Natural killer cell treated with Interleukin-12 subunit alpha and Interleukin-12 subunit beta and Interleukin-15 and Interleukin-18, amount 100 ng/mL, for 72 hours (primary cell): ENCODE measurements around the gene AFF2. TPM values are rescaled to one million over a fixed set of nuclear protein-coding genes. Genes with fewer than 3 reads are reported as not detected.

Experiments
- ATAC-seq, 2 donors: fragments of 150-1000 bp; cut with Tn5 transposase in 1 of 2; sonication (Bioruptor Pico), chemical (Tn5 transposase) in 1 of 2; 2 replicates each; pipeline ENCODE4 v1.10.0; 2021
- DNase-seq: peaks from one replicate; pipeline ENCODE4 v3.0.0; 2022; ENCODE audit warnings: low spot score
- H3K27ac Mint-ChIP-seq, 2 donors: 1 replicate in 1 of 2; 2 replicates in 1 of 2; pipeline ENCODE4 v1.8.0; 2022; ENCODE audit warnings: mixed read lengths in 2 of 2, mild to moderate bottlenecking in 1 of 2, moderate library complexity in 1 of 2
- H3K27me3 Mint-ChIP-seq, 2 donors: 1 replicate in 1 of 2; 2 replicates in 1 of 2; pipeline ENCODE4 v1.8.0; 2022; ENCODE audit warnings: mixed read lengths in 2 of 2
- H3K36me3 Mint-ChIP-seq: one replicate; pipeline ENCODE4 v1.8.0; 2022; ENCODE audit warnings: mixed read lengths
- H3K4me1 Mint-ChIP-seq, 2 donors: 1 replicate in 1 of 2; 2 replicates in 1 of 2; pipeline ENCODE4 v1.8.0; 2022; ENCODE audit warnings: low read depth in 2 of 2, mixed read lengths in 2 of 2, mild to moderate bottlenecking in 1 of 2
- H3K4me3 Mint-ChIP-seq: one replicate; pipeline ENCODE4 v1.8.0; 2022; ENCODE audit warnings: mixed read lengths
- H3K9me3 Mint-ChIP-seq: 2 replicates; pipeline ENCODE4 v1.8.0; 2022; ENCODE audit warnings: mixed read lengths
- total RNA-seq, 2 donors: library from RNA; stranded (reverse); gene quantifications; one replicate each; pipeline ENCODE4 v1.2.3, GENCODE V29; 2022

AFF2 gene
- total RNA-seq, result 1 to 10 TPM; 1.5 to 5.1 TPM

GRCh38 chrX:148500423-148501385 is at the start of gene AFF2:
Gene AFF2, plus strand, starts transcription at chrX:148500617. Its CDS starts 481 bp downstream, at chrX:148501098.
- Mint-ChIP-seq H3K27ac (no peak within 1 kb of the TSS), H3K36me3 (no peaks in the 10 kb centered on the region), H3K4me1 (peaks cover 0 to 4% of the 10 kb centered on the region in 2 donors), H3K27me3 (peaks cover 0 to 13% of the 10 kb centered on the region in 2 donors), H3K9me3 (no peaks in the 10 kb centered on the region), H3K4me3 (peak within 1 kb of the TSS; percentile 63)
- no peak for DNase-seq
- ATAC-seq, result peak; percentile 70 to 80

- Mint-ChIP-seq H3K36me3 (no peaks in the 10 kb centered on the region), H3K4me3 (no peak overlapping the region), H3K27me3 (peaks cover 0 to 8% of the 10 kb centered on the region in 2 donors), H3K4me1 (no peaks in the 10 kb centered on the region), H3K27ac (no peak overlapping the region), H3K9me3 (no peaks in the 10 kb centered on the region)
- ATAC-seq (no peak), DNase-seq (no peak)
Measured at GRCh38 chrX:148457279-148457678, 43.1 kb upstream of the AFF2 start.

- no peak overlapping the region for H3K27ac Mint-ChIP-seq
- DNase-seq, result no peak
- no peaks in the 10 kb centered on the region for H3K4me1 Mint-ChIP-seq
- H3K27me3 Mint-ChIP-seq, result peaks cover 3 to 8% of the 10 kb centered on the region in 2 donors
- no peaks in the 10 kb centered on the region for H3K9me3 Mint-ChIP-seq
- ATAC-seq, result no peak
- H3K36me3 Mint-ChIP-seq, result no peaks in the 10 kb centered on the region
- H3K4me3 Mint-ChIP-seq, result no peak overlapping the region
Measured at GRCh38 chrX:148459343-148459742, 41.1 kb upstream of the AFF2 start.

GRCh38 chrX:148466292-148466691 is 34.1 kb upstream of the AFF2 start:
- Mint-ChIP-seq H3K27ac (no peak overlapping the region), H3K4me3 (no peak overlapping the region), H3K9me3 (no peaks in the 10 kb centered on the region), H3K4me1 (no peaks in the 10 kb centered on the region), H3K27me3 (peaks cover 10 to 11% of the 10 kb centered on the region in 2 donors), H3K36me3 (no peaks in the 10 kb centered on the region)
- ATAC-seq (peak; percentile 52 to 67), DNase-seq (no peak)

GRCh38 chrX:148470324-148470723 is 30.1 kb upstream of the AFF2 start:
- no peak overlapping the region for H3K27ac Mint-ChIP-seq
- no peaks in the 10 kb centered on the region for H3K36me3 Mint-ChIP-seq
- H3K4me1 Mint-ChIP-seq, result no peaks in the 10 kb centered on the region
- no peak for DNase-seq
- peaks cover 11 to 13% of the 10 kb centered on the region in 2 donors for H3K27me3 Mint-ChIP-seq
- ATAC-seq, result no peak
- no peak overlapping the region for H3K4me3 Mint-ChIP-seq
- H3K9me3 Mint-ChIP-seq, result no peaks in the 10 kb centered on the region

- Mint-ChIP-seq H3K4me3 (no peak overlapping the region), H3K9me3 (no peaks in the 10 kb centered on the region), H3K36me3 (no peaks in the 10 kb centered on the region), H3K27me3 (peaks cover 0 to 13% of the 10 kb centered on the region in 2 donors), H3K27ac (no peak overlapping the region), H3K4me1 (no peaks in the 10 kb centered on the region)
- no peak for ATAC-seq
- no peak for DNase-seq
Measured at GRCh38 chrX:148474030-148474429, 26.4 kb upstream of the AFF2 start.

- H3K4me3 Mint-ChIP-seq, result no peak overlapping the region
- H3K4me1 Mint-ChIP-seq, result no peaks in the 10 kb centered on the region
- no peaks in the 10 kb centered on the region for H3K36me3 Mint-ChIP-seq
- peaks cover 10 to 12% of the 10 kb centered on the region in 2 donors for H3K27me3 Mint-ChIP-seq
- no peak for DNase-seq
- no peak overlapping the region for H3K27ac Mint-ChIP-seq
- ATAC-seq, result no peak
- no peaks in the 10 kb centered on the region for H3K9me3 Mint-ChIP-seq
Measured at GRCh38 chrX:148492057-148492456, 8.4 kb upstream of the AFF2 start.

- Mint-ChIP-seq H3K36me3 (no peaks in the 10 kb centered on the region), H3K9me3 (no peaks in the 10 kb centered on the region), H3K4me1 (no peaks in the 10 kb centered on the region), H3K4me3 (no peak overlapping the region), H3K27ac (no peak overlapping the region), H3K27me3 (peaks cover 7 to 12% of the 10 kb centered on the region in 2 donors)
- DNase-seq (no peak), ATAC-seq (no peak)
Measured at GRCh38 chrX:148495176-148495575, 5.2 kb upstream of the AFF2 start.

- Mint-ChIP-seq H3K9me3 (no peaks in the 10 kb centered on the region), H3K4me3 (no peak overlapping the region), H3K27me3 (peaks cover 0 to 4% of the 10 kb centered on the region in 2 donors), H3K27ac (no peak overlapping the region), H3K4me1 (peaks cover 0 to 4% of the 10 kb centered on the region in 2 donors), H3K36me3 (no peaks in the 10 kb centered on the region)
- ATAC-seq, result no peak
- no peak for DNase-seq
Measured at GRCh38 chrX:148498067-148498466, 2.4 kb upstream of the AFF2 start.

GRCh38 chrX:148499638-148500422 is 587 bp upstream of the AFF2 start:
- ATAC-seq (no peak), DNase-seq (no peak)
- Mint-ChIP-seq H3K9me3 (no peaks in the 10 kb centered on the region), H3K4me3 (no peak overlapping the region), H3K36me3 (no peaks in the 10 kb centered on the region), H3K27ac (no peak overlapping the region), H3K27me3 (peaks cover 0 to 13% of the 10 kb centered on the region in 2 donors), H3K4me1 (peaks cover 0 to 4% of the 10 kb centered on the region in 2 donors)

- Mint-ChIP-seq H3K4me3 (peak overlapping the region; percentile 38), H3K36me3 (no peaks in the 10 kb centered on the region), H3K9me3 (no peaks in the 10 kb centered on the region), H3K4me1 (peaks cover 0 to 4% of the 10 kb centered on the region in 2 donors), H3K27me3 (peaks cover 0 to 13% of the 10 kb centered on the region in 2 donors), H3K27ac (no peak overlapping the region)
- ATAC-seq, result peak; percentile 2 to 24
- DNase-seq, result no peak
Measured at GRCh38 chrX:148501386-148502066, 1.1 kb downstream of the AFF2 start.

- Mint-ChIP-seq H3K27me3 (peaks cover 7 to 20% of the 10 kb centered on the region in 2 donors), H3K9me3 (no peaks in the 10 kb centered on the region), H3K4me1 (peaks cover 0 to 4% of the 10 kb centered on the region in 2 donors), H3K4me3 (no peak overlapping the region), H3K27ac (no peak overlapping the region), H3K36me3 (no peaks in the 10 kb centered on the region)
- DNase-seq (no peak), ATAC-seq (no peak)
Measured at GRCh38 chrX:148504506-148504905, 4.1 kb downstream of the AFF2 start.

- H3K4me3 Mint-ChIP-seq, result no peak overlapping the region
- H3K4me1 Mint-ChIP-seq, result no peaks in the 10 kb centered on the region
- no peaks in the 10 kb centered on the region for H3K36me3 Mint-ChIP-seq
- peaks cover 7 to 22% of the 10 kb centered on the region in 2 donors for H3K27me3 Mint-ChIP-seq
- no peaks in the 10 kb centered on the region for H3K9me3 Mint-ChIP-seq
- ATAC-seq (no peak), DNase-seq (no peak)
- H3K27ac Mint-ChIP-seq, result no peak overlapping the region
Measured at GRCh38 chrX:148507418-148507817, 7.0 kb downstream of the AFF2 start.
